Measurements from ENCODE around the gene POMP.
A peak's percentile ranks its signal among the peaks of the same experiment; 100 is the strongest.

POMP gene, protein sequence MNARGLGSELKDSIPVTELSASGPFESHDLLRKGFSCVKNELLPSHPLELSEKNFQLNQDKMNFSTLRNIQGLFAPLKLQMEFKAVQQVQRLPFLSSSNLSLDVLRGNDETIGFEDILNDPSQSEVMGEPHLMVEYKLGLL

DNA sequence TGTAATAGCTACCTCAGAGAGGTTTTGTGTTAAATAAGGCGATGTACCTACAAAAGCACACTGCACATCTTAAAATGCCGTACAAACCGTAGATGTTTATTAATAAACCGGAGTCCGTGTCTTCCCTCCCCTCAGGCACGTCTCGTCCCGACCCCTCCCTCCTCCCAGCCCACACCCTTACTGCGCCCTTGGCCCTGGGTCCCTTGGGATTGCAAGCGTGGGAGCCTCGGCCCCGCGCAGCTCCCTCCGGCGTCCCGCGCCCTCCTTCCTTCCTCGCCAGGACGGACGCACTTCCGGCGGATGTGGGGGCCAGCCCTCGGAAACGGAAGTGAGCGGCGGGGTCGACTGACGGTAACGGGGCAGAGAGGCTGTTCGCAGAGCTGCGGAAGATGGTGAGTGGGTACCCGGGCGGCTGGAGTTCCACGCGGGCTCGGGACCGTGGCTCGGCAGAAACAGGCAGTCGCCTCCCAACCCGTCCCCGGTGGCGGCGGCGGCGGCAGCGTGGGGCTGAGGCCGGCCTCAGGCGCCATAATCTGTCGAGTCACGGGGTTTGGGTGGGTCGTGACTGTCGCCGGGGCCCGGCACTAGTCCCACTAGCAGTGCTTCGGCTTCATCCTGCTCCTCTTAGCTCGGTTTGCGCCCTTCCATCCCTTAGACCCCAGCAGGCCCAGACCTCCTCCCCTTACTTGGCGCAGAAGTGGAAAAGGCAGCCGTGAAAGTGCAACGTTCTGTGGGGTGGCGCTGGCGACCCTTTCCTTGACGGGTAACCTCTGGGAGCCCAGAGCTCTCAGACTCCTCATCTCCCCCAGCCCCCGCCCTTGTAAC lies at the start of gene POMP:
Gene POMP, plus strand, starts transcription at position 335 of the 825 bp plus-strand sequence. Its CDS starts 55 bp downstream, at position 390.
- Mint-ChIP-seq H3K4me3 (peak within 1 kb of the TSS; percentile 86 to 97), H3K27me3 (no peaks in the 10 kb centered on the region), H3K27ac (peak within 1 kb of the TSS; percentile 98), H3K4me1 (peaks cover 60% of the 10 kb centered on the region), H3K9me3 (no peaks in the 10 kb centered on the region)
- DNase-seq, result peak; percentile 81 to 88
- peak; percentile 96 for ATAC-seq

DNA sequence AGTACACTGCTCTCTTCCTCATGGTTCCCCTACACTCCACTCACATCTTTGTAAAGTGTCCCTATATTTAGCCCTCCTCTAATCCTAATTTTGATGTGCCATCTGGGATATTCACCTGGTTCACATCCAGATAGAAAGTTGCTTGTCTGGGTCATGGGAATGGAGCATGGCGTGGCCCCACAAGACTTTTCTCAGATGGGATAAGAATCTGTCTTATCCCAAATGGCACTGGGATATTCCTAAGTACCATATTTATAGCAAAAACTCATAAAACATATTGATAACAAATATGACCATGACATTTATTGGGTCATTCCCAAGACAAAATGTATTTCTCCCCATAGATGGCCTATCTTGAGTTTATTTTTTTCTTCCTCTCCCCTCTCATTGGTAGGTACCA lies 49.5 kb upstream of the POMP start:
- no peak overlapping the region for H3K27ac Mint-ChIP-seq
- no peak for DNase-seq
- H3K4me3 Mint-ChIP-seq, result no peak overlapping the region
- ATAC-seq, result no peak
- H3K9me3 Mint-ChIP-seq, result peaks cover 0 to 4% of the 10 kb centered on the region in 2 donors
- peaks cover 23% of the 10 kb centered on the region for H3K4me1 Mint-ChIP-seq
- H3K27me3 Mint-ChIP-seq, result no peaks in the 10 kb centered on the region

DNA sequence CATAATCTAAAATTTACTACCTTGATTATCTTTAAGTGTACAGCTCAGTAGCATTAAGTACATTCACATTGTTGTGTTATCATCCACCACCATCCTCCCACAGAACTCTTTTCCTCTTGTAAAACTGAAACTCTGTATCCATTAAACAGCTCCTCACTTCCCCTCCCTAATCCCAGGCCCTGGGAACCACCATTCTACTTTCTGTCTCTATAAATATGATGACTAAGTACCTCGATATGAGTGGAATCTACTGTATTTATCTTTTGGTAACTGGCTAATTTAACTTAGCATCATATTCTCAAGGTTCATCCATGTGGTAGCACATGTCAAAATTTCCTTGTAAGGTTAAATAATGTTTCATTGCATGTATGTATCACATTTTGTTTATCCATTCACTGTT lies 49.0 kb upstream of the POMP start:
- no peak for ATAC-seq
- Mint-ChIP-seq H3K27ac (peak overlapping the region in 1 of 2 donors; percentile 76), H3K27me3 (no peaks in the 10 kb centered on the region), H3K9me3 (no peaks in the 10 kb centered on the region), H3K4me1 (peaks cover 23% of the 10 kb centered on the region), H3K4me3 (no peak overlapping the region)
- no peak for DNase-seq

DNA sequence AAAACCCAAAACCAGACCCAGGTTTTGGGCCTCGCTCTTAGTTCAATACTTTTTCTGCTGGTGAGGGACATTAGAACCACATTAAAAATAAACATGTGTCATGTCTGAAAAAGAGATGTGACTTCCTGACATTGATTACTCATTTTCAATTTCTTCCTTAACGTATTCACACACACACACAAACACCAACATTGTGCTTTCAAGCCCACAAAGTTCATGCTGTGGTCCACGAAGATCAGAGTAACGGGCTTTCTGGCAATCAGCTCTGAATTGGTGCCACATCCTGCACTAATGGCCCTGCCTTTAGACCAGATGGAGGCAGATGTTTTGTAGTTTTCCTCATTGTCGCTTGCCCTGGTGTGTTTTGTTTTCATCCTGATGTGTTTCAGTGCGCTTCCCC lies 47.9 kb upstream of the POMP start:
- peak overlapping the region; percentile 41 to 68 for H3K27ac Mint-ChIP-seq
- peak in 1 of 2 donors; percentile 32 for DNase-seq
- H3K4me3 Mint-ChIP-seq, result no peak overlapping the region
- H3K9me3 Mint-ChIP-seq, result no peaks in the 10 kb centered on the region
- H3K4me1 Mint-ChIP-seq, result peaks cover 23% of the 10 kb centered on the region
- H3K27me3 Mint-ChIP-seq, result no peaks in the 10 kb centered on the region
- ATAC-seq, result peak; percentile 81

DNA sequence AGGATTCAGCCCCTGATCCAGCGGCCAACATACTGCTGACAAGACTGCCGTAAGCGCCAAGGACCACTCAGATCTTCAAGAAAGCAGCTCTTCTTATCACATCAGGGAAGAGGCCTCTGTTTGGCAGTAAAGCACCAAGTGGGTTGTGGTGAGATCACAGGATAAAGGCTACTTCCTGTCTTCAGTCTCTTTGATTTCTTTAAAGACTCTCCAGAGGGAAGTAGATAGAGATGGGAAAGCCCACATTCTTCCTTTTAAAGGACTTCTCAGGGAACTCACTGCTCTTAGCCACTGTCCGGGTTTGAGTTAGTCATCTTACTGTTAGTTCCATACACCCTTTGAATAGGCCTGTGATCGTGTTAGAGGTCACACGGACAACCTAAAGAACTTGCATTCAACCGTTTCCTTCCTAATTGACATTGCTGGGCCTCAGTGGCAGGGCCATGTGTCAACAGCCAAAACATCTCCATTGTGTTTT lies 47.2 kb upstream of the POMP start:
- Mint-ChIP-seq H3K27me3 (no peaks in the 10 kb centered on the region), H3K27ac (peak overlapping the region in 1 of 2 donors; percentile 55), H3K4me1 (peaks cover 23% of the 10 kb centered on the region), H3K4me3 (no peak overlapping the region), H3K9me3 (no peaks in the 10 kb centered on the region)
- ATAC-seq (peak; percentile 83), DNase-seq (peak; percentile 7 to 14)

DNA sequence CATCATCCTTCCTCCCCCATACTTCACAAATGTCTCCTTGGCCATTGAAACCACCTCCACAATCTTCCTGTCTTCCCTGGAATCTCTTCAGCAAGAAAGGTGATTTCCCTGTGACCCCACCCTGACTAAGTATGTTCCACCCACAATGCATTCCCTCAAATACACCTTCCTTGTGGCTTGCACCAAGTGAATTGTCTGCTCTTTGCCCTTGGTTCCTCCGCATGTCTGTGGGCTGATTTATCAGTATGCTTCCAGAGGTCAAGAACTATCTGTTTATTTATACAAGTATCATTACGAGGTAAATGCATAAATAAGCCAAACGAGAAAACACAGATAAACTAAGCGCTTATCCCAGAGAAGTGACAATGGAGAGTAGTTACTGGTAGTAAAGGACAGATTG lies 45.4 kb upstream of the POMP start:
- ATAC-seq (no peak), DNase-seq (no peak)
- Mint-ChIP-seq H3K27ac (peak overlapping the region in 1 of 2 donors; percentile 35), H3K4me3 (no peak overlapping the region), H3K9me3 (no peaks in the 10 kb centered on the region), H3K4me1 (peaks cover 23% of the 10 kb centered on the region), H3K27me3 (no peaks in the 10 kb centered on the region)

DNA sequence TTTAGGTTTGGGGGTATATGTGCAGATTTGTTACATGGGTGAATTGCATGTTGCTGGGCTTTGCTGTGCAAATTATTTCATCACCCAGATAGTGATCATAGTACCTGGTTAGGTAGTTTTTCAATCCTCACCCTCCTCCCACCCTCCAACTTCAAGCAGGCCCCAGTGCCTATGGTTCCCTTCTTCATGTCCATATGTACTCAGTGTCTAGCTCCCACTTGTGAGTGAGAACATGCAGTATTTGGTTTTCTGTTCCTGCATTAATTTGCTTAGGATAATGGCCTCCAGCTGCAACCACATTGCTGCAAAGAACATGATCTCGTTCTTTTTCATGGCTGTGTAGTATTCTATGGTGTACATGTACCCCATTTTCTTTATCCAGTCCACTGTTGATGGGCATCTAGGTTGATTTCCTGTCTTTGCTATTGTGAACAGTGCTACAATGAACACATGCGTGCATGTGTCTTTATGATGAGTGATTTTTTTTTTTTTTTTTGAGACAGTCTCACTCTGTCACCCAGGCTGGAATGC lies 42.9 kb upstream of the POMP start:
- Mint-ChIP-seq H3K4me1 (peaks cover 17% of the 10 kb centered on the region), H3K9me3 (no peaks in the 10 kb centered on the region), H3K27ac (no peak overlapping the region), H3K27me3 (no peaks in the 10 kb centered on the region), H3K4me3 (no peak overlapping the region)
- DNase-seq (no peak), ATAC-seq (no peak)

DNA sequence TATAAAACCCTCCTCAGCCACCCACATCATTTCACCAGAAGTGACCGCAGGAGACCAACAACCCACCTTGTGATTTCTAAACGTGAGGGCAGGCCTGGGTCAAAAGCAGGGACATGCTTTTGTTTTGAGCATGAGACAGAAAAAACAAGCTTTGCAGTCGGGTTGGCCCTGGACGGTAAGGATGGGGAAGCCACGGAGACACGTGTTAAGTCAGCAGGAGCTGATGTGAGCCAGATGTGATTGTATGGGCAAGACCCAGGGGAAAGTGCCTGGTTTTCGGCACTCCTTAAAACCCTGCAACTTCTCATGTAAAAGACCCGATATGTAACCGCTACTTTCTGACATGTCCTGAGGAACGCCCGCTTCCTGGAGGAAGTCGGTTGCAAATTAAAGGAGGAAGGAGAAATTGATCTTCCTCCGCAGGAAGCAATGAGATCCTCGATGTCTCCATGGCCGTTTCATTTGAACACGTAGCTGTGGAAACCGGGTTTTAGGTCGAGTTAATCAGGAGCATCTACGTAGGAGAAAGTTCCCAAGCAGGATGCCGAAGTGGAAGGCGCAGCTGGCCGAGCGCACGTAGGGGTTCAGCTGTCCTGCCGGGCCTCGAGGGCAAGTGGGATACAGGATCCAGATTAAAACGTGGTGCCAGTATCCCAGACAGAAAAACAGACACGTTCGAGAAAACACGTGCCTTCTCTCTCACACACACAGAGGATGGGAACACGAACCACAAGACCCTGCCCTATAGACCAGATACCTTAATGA lies 40.5 kb upstream of the POMP start:
- DNase-seq (no peak), ATAC-seq (no peak)
- Mint-ChIP-seq H3K9me3 (no peaks in the 10 kb centered on the region), H3K4me3 (no peak overlapping the region), H3K27me3 (no peaks in the 10 kb centered on the region), H3K4me1 (peaks cover 3% of the 10 kb centered on the region), H3K27ac (no peak overlapping the region)

DNA sequence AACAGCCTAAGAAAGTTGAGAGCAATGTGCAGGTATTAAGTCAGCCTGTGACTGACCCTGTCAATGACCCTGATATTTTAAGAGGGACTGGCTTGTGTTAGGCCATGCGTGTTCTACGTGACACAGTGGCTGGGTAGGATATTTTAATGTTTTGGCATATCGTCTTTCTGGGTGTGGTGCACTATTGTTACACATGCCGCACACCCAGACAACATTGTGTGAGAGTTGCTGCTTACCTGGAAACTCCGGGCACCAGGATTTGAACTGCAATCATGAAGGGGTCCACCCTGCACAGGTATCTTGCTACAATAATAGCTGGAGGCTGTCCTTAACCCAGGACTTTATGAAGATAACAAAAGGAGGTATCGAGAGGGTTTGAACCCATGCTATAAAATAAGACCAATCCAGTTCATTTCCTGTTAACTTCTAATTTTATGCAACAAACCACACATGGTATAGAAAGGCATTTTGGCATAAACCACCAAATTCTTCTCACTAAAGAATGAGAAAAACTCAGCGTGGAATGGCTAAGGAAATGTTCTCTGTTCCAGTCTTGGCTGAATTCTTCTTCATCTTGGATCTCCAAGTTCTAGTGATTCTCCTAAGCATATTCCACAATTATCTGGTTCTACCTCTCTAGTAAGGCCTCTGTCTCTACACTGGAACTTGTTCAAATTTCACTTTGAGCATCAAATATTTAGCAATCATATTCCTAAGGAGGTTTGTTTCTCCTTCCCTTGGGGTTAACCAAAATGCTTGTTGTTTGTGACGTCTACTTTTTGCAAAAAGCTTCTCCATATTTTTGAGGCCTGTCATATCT lies 38.7 kb upstream of the POMP start:
- Mint-ChIP-seq H3K9me3 (no peaks in the 10 kb centered on the region), H3K4me1 (peaks cover 10% of the 10 kb centered on the region), H3K27me3 (no peaks in the 10 kb centered on the region), H3K27ac (no peak overlapping the region), H3K4me3 (no peak overlapping the region)
- DNase-seq (no peak), ATAC-seq (no peak)

DNA sequence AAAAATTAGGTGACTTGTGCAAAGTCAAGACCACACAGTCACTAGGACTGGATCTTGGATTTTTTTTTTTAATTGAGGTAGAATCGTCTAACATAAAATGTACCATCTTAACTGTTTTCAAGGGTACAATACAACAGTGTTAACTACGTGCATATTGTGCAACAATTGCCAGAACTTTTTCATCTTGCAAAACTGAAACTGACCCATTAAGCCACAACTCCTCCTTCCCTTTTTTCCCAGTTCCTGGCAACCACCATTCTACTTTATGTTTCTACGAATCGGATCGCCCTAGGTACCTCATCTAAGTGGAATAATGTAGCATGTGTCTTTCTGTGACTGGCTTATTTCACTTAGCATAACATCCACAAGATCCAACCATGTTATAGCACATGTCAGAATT lies 37.5 kb upstream of the POMP start:
- peaks cover 10% of the 10 kb centered on the region for H3K4me1 Mint-ChIP-seq
- DNase-seq (no peak), ATAC-seq (no peak)
- H3K4me3 Mint-ChIP-seq, result no peak overlapping the region
- H3K27ac Mint-ChIP-seq, result no peak overlapping the region
- no peaks in the 10 kb centered on the region for H3K9me3 Mint-ChIP-seq
- H3K27me3 Mint-ChIP-seq, result no peaks in the 10 kb centered on the region

DNA sequence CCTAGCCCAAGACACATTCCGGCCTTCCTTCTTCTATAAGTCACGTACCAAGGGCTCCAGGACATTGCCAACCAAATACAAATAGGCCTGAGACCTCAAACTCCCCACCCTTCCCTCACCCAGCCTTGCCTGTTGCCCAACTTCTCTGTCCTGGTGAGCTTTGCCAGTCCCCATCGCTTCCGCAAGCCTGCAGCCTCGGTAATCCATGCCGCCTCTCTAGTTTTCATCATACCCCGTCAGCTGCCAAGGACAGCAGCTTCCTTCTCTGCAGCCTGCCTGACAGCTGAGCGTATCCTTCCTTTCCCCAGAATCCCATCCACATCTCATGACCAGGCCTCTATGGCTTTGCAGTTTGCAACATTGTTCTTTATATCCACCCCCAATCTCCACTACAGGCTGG lies 36.6 kb upstream of the POMP start:
- no peaks in the 10 kb centered on the region for H3K9me3 Mint-ChIP-seq
- H3K27me3 Mint-ChIP-seq, result no peaks in the 10 kb centered on the region
- peaks cover 10% of the 10 kb centered on the region for H3K4me1 Mint-ChIP-seq
- ATAC-seq (no peak), DNase-seq (no peak)
- no peak overlapping the region for H3K4me3 Mint-ChIP-seq
- no peak overlapping the region for H3K27ac Mint-ChIP-seq

DNA sequence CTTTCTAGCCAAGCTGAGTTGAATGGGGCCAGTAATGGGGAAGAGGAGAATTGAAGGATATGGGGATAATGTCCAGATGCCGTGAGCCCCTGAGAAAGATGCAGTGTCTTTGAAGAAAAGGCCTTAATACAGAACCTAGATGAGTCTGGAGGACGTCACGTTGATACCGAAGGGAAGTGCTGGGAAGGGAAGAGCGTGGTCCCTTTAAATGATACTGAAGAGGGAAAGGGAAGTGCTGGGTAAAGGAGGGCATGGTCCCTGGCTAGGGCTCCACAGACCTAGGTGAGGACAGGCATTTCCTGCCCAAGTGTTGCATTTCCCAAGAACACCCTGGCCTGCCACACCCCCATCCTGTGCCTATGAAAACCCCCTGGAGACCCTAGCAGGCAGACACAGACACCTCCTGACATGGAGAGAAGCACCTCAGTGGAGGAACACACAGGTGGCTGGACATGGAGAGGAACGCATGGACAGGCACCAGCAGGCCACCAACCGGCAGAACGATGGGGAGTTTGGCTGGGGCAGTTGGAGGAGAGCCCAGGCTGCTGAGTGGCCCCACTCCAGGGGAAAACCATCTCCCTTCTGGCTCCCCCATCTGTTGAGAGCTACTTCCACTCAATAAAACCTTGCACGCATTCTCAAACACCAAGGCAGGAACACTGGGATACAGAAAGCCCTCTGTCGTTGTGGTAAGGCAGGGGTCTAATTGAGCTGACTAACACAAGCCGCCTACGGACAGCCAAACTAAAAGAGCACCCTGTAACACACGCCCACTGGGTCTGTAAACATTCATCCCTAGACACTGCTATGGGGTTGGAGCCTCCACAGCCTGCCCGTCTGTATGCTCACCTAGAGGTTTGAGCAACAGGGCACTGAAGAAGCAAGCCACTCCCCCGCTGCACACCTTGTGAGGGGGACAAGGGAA lies 34.9 kb upstream of the POMP start:
- Mint-ChIP-seq H3K9me3 (no peaks in the 10 kb centered on the region), H3K4me1 (peaks cover 10% of the 10 kb centered on the region), H3K4me3 (no peak overlapping the region), H3K27ac (no peak overlapping the region), H3K27me3 (no peaks in the 10 kb centered on the region)
- ATAC-seq (no peak), DNase-seq (no peak)

DNA sequence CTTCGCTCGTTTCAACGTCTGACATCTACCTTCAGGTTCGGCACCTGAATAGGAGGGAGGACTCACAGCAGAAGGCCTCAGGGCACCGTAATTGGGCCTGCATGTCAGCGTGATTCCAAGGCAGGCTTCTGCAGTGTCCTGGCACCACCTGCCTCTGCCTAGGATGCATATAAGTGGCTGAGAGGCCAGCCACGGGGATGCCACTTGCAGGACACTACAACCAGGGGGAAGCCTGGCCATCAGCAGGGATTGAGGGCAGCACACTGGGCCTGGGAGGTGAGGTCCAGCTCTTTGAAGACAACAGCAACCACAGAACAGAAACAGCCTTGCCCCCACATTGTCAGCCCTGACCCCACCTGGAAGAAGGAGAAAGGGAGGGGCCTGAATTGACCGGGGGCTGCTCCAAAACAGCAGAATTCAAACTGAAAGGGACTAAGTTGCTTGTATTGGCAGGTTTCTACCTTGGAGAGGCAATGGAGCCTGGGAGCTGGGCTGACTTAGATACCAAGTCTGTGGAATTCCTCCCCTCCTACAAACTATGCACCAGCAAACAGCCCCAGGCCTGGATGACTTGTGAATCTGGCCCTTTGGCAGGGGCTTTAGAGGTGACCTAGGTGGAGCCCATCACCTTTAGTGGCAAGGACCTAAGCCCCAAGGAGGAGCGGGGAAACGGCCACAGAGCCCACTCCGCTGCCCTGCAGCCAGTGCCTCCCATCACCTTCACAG lies 34.1 kb upstream of the POMP start:
- ATAC-seq, result no peak
- no peaks in the 10 kb centered on the region for H3K27me3 Mint-ChIP-seq
- H3K9me3 Mint-ChIP-seq, result no peaks in the 10 kb centered on the region
- peaks cover 10% of the 10 kb centered on the region for H3K4me1 Mint-ChIP-seq
- no peak overlapping the region for H3K27ac Mint-ChIP-seq
- DNase-seq, result no peak
- H3K4me3 Mint-ChIP-seq, result no peak overlapping the region

DNA sequence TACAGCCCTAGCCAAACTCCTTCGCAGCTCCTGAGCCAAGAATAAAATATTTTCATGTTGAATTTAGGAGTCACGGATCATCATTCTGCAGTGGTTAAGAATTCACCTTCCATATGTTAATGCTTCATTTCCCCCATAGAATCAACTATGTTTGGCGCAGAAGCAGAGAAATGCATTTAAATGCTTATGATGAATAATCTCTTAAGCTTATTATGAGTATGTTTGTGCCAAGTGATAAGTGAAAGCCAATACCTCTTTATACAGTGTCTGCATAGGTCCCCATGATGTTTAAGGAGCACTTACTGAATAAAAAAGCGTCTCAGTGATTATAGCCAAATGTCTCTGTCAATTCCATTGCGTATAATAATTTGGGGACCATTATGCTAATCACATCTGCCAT lies 32.7 kb upstream of the POMP start:
- no peaks in the 10 kb centered on the region for H3K9me3 Mint-ChIP-seq
- H3K4me1 Mint-ChIP-seq, result peaks cover 10% of the 10 kb centered on the region
- ATAC-seq (no peak), DNase-seq (no peak)
- H3K4me3 Mint-ChIP-seq, result no peak overlapping the region
- H3K27me3 Mint-ChIP-seq, result no peaks in the 10 kb centered on the region
- no peak overlapping the region for H3K27ac Mint-ChIP-seq

All from stimulated activated naive CD8-positive, alpha-beta T cell treated with anti-CD3 and anti-CD28 coated beads, Interleukin-15, amount 100 ng/mL, for 72 hours (primary cell).